ENCODE measurements around the gene HBQ1.
"Not testable (repeated sequence)": the region's sequence is repeated elsewhere in the genome, so short reads cannot be mapped to it uniquely, and the experiment has no call there.

Gene HBQ1

GRCh38 chr16:211631-212180 lies 31.4 kb downstream of the HBQ1 start:
- not testable (repeated sequence) for DNase-seq

DNA sequence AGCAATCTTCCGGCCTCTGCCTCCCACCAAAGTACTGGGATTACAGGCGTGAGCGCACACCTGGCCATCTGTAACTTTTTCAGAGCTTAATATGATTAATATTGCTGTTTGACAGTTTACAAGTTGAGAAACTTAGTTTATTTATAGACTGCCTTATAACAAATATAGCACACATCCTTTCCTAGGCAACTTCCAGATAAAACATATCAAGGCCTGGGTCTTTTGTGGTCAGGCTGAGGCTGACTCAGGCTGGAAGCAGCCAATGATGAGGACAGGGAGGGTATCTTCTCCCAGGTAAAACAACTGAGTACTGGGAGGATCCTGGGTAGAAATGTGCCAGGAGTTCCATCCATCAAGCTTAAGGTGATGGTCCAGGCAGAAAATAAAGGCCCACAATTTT lies 32.7 kb downstream of the HBQ1 start:
- DNase-seq, result no peak

DNA sequence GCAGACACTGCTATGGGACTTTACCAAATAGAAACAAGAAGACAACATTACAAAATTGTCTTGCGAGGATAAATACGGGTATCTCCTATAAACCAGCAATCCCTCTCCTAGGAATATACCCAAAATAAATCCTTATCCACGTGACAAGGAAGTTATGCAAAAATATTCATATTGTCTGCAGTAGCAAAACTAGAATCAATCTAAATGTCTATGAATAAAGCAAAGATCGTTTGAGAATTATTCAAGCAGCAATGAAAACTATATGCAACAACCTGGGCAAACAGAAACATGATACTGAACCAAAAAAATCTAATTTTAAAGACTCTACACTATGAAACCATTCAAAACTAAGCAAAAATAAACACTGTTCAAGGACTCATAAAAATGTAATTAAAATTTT lies 39.8 kb downstream of the HBQ1 start:
- DNase-seq, result no peak

DNA sequence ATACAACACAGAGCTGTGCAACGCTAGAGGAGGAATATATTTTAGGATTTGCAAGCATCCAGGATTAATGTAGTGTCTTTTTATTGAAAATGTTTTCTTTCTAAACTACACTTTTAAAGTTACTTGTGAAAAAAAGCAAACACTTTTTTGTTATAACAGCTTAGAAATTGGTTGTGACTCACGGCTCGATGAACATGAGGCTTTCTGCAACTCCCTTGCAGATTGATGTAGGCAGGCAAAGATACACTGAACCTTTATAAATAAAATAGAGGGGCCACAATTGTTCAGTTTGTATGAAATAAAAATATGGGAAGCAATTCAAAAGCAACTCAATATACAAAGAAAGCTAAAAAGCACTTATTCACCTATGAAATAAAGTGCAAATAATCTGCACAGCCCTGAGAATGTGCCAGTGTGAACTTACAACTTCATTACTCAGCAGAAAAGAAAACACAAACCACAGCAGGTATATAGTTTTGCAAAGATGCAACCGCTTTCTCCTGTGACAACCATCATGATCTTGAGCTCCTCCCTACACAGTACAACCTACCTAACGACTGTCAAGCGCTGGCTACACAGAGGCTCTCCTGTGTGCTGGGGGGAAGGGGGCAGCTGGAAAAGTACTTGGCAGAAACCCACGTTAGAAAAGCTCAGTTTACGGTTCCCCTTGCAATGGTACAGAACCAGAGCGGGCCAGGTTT lies 48.0 kb downstream of the HBQ1 start:
- DNase-seq, result no peak

DNA sequence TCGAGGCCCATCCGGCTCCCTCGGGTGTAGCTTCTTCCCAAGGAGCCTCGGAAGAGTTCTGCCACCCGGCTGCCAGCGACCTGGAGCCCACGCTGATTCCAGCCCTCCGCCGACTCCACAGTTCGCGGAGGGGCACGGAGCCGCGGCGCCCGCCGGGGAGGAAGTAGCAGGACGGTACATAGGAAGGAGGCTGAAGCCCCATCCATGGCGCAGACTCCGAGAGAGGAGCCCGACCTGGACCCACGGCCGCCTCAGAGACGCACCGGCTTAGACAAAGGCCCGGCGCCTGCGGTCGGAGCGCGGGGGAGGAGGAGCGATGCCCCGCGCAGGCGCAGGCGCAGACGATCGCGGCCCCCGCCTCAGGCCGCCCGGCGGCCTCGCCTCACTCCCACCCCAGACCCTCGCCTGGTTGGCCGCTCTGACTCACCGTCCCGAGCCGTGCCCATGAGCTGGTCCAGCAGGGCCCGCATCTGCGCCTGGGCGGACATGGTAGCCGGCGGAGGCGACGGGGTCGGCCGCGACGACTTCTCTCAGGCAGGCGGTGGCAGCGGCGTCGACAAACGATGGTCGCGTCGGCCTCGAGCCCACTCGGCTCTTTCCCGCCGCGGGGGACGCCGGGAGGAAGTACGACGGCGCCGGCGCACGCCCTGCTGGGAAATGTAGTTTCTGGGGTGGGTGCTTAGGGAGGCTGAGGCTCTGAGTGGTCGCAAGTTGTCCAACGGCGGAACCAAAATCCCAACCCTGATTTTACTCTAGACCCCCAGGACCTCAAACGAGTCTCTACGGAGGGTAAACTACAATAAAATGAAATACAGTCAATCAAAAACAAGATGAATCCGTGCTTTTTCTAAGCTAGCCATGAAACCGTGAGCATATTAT lies 48.8 kb downstream of the HBQ1 start, which contains the start of gene LUC7L:
Gene LUC7L (minus strand): TSS at position 598 of the 879 bp plus-strand sequence. CDS start 110 bp downstream, at position 488.
- peak; percentile 39 to 68 for DNase-seq

GRCh38 chr16:229731-230281 lies 49.5 kb downstream of the HBQ1 start:
- DNase-seq, result no peak

- DNase-seq, result not testable (repeated sequence)
Observed at GRCh38 chr16:230351-230750, 50.1 kb downstream of the HBQ1 start.

All from SW 1271 (cell line).